ENCODE measurements around the gene RC3H2.

Gene RC3H2

DNA sequence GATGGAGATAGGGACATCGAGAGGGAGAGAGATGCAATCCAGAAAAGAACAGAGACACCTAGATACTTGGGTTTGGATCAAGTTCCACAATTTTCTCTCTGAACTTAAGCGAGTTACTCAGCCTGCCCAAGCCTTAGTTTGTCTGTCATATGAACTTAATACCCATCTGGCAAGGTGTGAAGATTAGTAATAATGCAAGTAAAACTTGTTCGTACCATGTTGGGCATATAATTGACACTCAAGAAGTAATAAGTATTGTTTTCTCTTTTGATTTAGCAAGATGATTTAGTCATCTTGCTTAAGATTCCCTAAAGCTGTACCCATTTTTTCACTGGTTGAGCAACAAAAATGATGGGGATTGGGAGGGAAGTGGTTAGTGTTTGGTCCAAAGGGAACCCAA, 43.2 kb upstream of the RC3H2 start:
- peaks cover 23% of the 10 kb centered on the region for H3K4me1 Mint-ChIP-seq
- peaks cover 13% of the 10 kb centered on the region for H3K36me3 Mint-ChIP-seq (ENCODE audit: low read depth)
- peak overlapping the region in 1 of 3 experiments; percentile 38 for H3K27ac Mint-ChIP-seq
- no peak overlapping the region for H3K4me3 Mint-ChIP-seq
- TF ChIP-seq, protein P1, sequence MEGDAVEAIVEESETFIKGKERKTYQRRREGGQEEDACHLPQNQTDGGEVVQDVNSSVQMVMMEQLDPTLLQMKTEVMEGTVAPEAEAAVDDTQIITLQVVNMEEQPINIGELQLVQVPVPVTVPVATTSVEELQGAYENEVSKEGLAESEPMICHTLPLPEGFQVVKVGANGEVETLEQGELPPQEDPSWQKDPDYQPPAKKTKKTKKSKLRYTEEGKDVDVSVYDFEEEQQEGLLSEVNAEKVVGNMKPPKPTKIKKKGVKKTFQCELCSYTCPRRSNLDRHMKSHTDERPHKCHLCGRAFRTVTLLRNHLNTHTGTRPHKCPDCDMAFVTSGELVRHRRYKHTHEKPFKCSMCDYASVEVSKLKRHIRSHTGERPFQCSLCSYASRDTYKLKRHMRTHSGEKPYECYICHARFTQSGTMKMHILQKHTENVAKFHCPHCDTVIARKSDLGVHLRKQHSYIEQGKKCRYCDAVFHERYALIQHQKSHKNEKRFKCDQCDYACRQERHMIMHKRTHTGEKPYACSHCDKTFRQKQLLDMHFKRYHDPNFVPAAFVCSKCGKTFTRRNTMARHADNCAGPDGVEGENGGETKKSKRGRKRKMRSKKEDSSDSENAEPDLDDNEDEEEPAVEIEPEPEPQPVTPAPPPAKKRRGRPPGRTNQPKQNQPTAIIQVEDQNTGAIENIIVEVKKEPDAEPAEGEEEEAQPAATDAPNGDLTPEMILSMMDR (IDR thresholded peaks at IDR 0.05; ENCODE audit: unreplicated experiment in 3 of 3) = no peak
- H3K9me3 Mint-ChIP-seq = no peaks in the 10 kb centered on the region
- no peaks in the 10 kb centered on the region for H3K27me3 Mint-ChIP-seq (ENCODE audit: low read depth)

DNA sequence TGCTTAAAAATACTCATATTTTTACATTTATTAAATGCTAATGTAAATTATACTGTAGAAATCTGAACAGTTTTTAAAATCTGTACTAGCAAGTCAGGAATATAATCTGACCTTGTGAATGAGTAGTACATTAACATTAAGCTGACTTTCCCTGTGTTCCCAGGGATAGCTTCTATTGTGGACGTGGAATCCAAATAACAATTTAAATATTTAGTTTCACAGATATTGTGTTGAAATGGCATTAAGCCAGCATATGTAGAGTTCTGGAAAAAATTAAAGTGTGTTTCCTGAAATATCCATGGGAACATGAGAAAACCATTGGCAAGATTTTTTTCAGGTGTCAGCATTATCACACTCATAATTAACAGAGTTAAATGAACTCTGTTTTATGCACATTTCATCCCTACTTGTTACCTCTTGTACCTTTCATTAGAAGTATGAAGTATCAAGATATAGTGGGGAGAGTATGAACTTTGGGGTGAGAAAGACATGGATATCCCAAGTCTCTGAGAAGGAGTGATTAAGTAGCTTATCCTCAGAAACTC, 41.4 kb upstream of the RC3H2 start:
- peaks cover 13% of the 10 kb centered on the region for H3K36me3 Mint-ChIP-seq (ENCODE audit: low read depth)
- TF ChIP-seq, protein P1 (IDR thresholded peaks at IDR 0.05; ENCODE audit: unreplicated experiment in 3 of 3) = no peak
- no peak overlapping the region for H3K27ac Mint-ChIP-seq
- peaks cover 30% of the 10 kb centered on the region for H3K4me1 Mint-ChIP-seq
- no peaks in the 10 kb centered on the region for H3K27me3 Mint-ChIP-seq (ENCODE audit: low read depth)
- H3K9me3 Mint-ChIP-seq = no peaks in the 10 kb centered on the region
- H3K4me3 Mint-ChIP-seq = no peak overlapping the region

DNA sequence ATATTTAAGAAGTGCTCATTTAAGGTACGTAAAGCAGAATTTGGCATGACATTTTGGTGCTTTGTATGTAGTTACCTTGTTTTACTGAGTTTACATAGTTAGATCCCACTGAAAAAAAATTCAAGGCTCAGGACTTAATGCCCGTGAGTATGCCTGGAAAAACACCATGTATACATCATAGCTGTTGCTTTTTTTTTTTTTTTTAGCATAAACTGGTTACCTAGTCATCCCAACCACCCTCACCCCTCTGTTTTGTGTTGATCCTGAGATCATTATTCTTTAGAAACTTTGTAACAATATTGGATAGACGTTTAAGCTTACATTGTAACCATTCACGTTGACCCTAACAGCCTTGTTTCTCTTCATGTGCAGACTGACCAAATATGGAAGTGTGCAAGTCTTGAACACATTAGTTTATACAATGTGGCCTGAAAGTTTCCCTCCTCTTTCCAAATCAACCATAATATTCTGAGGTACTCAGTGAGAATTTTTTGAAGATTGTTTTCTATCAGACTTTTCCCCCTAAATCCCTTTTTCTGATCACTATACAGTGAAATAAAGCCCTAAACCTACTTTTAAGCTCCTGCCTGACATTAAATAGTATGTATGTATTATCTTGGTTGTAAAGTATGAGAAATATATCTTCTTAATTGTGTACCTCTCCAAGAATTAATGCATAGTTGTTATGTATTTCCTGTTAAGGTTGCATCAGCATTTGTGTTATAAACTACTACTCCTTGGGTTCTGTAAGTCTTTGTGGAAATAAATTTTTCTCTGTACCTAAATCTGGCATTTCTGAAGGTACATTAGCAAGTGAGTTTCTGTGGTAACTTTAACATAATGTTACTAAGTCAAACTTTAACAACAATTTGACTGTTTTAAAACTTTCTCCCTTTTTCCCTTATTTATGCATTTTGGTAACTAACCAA, 40.1 kb upstream of the RC3H2 start:
- Mint-ChIP-seq H3K27ac (peak overlapping the region; percentile 44 to 84 (median 54)), H3K4me1 (peaks cover 35% of the 10 kb centered on the region), H3K4me3 (peak overlapping the region; percentile 11 to 50 (median 18)), H3K27me3 (ENCODE audit: low read depth) (no peaks in the 10 kb centered on the region), H3K36me3 (ENCODE audit: low read depth) (peaks cover 9% of the 10 kb centered on the region), H3K9me3 (no peaks in the 10 kb centered on the region)
- TF ChIP-seq, protein P1 (IDR thresholded peaks at IDR 0.05; ENCODE audit: unreplicated experiment in 3 of 3) = no peak

DNA sequence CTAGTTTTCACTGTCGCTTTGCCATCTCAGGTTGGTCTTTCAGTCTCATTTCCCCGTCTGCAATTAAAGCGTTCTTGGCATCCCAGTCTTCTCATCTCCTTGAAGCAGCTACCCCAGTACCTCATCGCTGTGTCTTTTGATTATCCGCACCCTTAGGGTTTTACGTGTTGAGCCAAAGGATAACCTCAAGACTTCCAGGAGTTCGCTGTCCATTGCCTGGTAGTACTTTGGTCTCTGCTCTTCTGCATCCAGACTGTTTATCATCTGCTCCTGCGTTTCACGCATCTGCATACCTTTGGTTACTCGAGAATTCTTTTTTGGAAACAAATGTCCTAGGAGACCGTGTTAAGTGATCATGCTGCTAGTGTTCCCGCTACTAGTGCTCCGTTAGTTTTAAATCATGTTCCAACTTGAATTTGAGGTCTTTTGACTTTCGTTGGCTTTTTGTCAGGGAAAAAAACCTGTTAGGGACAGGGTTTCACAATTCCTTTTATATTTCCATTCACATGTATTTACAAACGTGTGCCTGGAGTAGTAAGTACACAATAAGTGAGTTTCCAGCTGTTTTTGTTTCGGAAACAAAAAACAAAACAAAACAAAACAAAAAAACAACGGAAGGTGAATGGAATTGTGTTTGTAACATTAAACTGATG, 36.5 kb upstream of the RC3H2 start:
- no peaks in the 10 kb centered on the region for H3K27me3 Mint-ChIP-seq (ENCODE audit: low read depth)
- H3K27ac Mint-ChIP-seq = peak overlapping the region; percentile 85 to 92 (median 89)
- peaks cover 16% of the 10 kb centered on the region for H3K36me3 Mint-ChIP-seq (ENCODE audit: low read depth)
- H3K4me3 Mint-ChIP-seq = peak overlapping the region; percentile 96 to 99 (median 97)
- TF ChIP-seq, protein P1 (IDR thresholded peaks at IDR 0.05; ENCODE audit: unreplicated experiment in 3 of 3) = no peak
- H3K4me1 Mint-ChIP-seq = peaks cover 27% of the 10 kb centered on the region
- H3K9me3 Mint-ChIP-seq = no peaks in the 10 kb centered on the region

DNA sequence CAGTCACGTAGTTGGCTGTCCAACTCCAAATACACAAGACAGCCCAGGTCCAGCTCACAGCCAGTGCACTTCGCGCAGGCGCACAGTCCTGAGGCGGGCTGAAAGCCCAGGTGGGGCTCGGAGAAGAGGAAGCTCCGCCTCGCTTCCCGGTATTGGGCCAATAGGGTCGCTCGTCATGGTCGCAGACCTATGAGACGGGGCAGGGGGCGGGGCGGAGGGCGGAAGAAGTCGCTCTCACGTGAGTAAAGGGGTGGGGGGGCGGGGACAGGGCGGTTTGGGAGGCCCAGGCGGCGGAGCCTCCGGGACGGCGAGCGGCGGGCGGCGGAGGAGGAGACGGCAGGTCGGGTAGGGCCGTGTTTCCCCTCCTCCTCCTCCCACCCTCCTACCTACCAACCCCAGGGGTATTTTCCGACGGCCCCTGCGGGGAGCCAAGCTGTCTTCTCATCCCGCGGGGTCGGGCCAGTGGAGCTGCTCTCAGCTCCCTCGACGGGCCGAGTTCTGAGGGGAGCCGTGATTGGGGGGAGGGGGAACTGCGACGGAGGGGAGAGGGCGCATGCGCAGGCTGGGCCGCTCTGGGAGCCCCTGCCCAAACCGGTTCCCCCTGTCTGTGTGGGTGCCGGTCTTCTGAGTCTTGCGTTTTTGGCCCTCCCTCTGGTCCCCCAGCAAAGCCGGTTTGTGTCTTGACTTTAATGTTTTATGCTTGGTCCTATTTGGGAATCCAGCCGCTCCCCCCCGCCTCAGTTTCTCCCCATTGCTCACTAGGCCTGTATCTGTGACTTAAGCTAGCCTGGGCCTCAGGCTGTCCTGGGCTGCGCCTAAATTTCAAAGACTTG, 35.8 kb upstream of the RC3H2 start, which contains the start of gene RABGAP1:
RABGAP1 (plus strand) TSS at position 272 of the 833 bp plus-strand sequence. CDS start 16,040 bp downstream, outside the sequence.
- Mint-ChIP-seq H3K27ac (peak within 1 kb of the TSS; percentile 85 to 92 (median 89)), H3K4me3 (peak within 1 kb of the TSS; percentile 96 to 99 (median 97)), H3K27me3 (ENCODE audit: low read depth) (no peaks in the 10 kb centered on the region), H3K4me1 (peaks cover 32% of the 10 kb centered on the region), H3K36me3 (ENCODE audit: low read depth) (peaks cover 24% of the 10 kb centered on the region), H3K9me3 (no peaks in the 10 kb centered on the region)
- TF ChIP-seq, protein P1 (IDR thresholded peaks at IDR 0.05; ENCODE audit: unreplicated experiment in 3 of 3) = no peak

Measured in nephron (organoid).